Uterus (tissue), 2 donors: ENCODE measurements around the gene SSBP2.

Source experiments
- CTCF ChIP-seq, 4 experiments: fragments of 200-600 bp in 2 of 4; fragments of 450-650 bp in 2 of 4; sonication (generic) in 2 of 4; IDR thresholded peaks; one replicate each; pipeline ENCODE4 v1.5.1; 2016 to 2019; ENCODE audit warnings: antibody characterized with exemption in 4 of 4, mild to moderate bottlenecking in 2 of 4, moderate library complexity in 1 of 4
- POLR2A ChIP-seq, 2 donors: fragments of 450-650 bp; IDR thresholded peaks; one replicate each; pipeline ENCODE4 v1.6.1; 2016; ENCODE audit warnings: antibody characterized with exemption in 2 of 2, mild to moderate bottlenecking in 1 of 2, moderate library complexity in 1 of 2

DNA sequence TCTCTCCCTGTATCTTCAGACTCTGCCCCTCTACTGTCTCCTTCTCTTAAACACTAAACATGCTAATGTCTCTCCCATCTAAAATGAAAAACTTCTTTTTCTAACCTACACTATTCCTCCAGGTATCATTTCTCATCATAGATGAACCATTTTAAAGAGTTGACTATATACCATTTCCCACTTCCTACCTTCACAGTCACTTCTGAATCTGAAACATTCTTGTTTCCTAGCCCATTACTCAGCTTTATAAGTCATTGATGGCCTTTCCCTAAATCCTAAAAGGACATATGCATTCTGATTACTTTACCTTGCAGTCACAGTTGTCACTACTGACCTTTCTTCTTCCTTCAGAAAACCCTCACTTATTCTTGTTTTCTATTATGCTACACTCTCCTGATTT, 118.2 kb downstream of the SSBP2 start:
- no peak for TF ChIP-seq CTCF (IDR thresholded peaks at IDR 0.05)
- no peak for TF ChIP-seq POLR2A (IDR thresholded peaks at IDR 0.05)
